ENCODE results near the gene GPR85.
A peak's percentile ranks its signal among the peaks of the same experiment; 100 is the strongest.
"Not testable (repeated sequence)": the region's sequence is repeated elsewhere in the genome, so short reads cannot be mapped to it uniquely, and the experiment has no call there.

The GPR85 gene

DNA sequence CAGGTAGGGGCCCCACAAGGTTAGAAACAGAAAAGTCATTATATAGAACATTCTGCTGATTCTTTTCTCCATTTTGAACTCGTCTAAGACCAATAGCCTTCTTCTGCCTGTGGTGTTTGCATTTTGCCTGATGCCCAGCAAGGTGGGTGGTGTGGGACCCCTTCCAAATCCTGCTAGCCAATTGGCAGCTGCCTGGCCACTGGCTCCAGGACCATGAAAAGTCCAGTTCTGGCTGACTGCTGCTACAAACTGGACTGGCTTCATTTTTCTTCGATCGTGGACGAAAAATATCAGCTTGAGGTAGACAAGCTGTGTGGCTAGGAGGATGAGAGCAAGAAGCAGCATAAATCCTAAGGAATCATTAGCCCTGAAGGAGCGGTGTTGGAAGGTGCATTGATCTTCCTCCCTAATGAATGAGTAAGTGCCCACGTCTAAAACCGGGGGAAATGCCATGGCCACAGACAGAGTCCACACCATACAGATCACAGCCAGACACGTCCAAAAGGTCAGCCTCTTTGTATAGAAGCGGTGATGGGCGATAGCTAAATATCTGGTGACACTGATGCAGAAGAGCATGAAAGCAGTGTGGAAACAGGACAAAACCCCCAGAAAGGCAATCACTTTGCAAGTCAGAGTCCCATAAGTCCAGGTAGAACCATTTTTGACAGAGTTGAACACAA, 2.7 kb downstream of the GPR85 start:
- DNase-seq (ENCODE audit: low spot score), result no peak

DNA sequence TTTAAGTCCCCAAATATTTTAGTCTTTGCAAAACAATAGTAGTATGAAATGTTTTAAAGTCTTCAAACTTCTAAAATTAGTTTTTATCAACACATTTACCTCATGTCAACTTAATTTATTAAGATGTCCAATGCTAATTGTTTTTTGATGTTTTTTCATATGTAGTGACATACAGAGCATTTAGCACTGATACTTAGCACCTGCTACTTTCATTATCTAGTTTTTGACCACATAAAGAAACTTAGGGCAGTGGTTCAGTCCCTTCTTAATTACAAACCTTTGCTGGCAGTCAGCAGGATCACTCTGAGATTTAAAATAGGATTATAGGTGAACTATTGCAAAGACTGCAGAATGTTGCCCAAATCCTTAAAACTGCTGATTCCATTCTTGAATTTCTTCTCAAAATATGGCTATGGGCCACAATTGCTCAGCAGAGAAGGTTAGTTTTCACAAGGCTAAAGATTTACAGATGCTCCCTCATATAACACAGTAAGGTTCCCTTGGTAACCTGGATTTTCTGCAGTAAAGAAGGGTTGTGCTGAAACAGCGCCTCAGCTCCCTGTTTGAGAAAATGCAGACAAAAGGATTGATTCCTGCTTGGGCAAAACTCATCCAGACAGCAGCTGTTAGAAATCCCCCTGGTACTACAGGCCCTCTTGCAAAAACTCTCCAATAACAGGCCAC, 3.4 kb downstream of the GPR85 start:
- DNase-seq (ENCODE audit: low spot score), result no peak

DNA sequence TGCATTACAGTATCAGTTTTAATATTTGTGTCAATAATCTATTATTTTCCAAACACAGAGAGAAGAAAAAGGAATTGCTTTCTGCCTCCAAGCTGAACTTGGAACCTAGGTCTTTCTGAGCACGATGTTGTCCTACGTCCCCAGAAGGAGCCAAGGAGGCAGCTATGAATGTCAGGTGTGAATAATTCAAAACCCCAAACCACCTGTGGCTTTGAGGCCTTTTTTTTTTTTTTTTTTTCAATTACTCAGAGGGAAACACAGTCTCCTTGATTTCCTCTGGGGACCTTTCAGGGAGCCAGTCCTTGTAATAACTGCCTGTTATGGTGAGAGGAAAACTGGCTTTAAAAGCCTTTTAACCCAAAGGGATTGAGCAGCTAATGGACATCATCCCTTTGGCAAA, 8.3 kb downstream of the GPR85 start:
- no peak for DNase-seq (ENCODE audit: low spot score)

DNA sequence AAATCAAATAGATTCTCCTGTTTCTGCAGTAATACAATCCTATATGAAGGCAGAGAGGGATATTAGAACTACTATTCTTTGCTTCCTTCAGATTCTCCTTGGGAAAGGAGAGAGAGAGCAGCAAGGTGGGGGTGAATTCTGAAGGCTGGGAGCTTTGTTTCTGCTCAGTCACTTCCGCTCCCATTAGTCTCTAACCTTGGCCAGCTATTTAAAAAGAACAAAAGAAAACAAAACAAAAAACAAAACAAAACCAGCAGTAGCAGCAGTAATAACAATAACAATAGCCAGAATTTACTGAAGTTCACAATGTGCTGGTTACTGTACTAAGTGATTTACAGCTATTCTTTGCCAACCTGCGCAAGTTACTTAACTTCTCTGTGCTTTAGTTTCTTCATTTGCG, 9.9 kb downstream of the GPR85 start:
- DNase-seq (ENCODE audit: low spot score), result no peak

DNA sequence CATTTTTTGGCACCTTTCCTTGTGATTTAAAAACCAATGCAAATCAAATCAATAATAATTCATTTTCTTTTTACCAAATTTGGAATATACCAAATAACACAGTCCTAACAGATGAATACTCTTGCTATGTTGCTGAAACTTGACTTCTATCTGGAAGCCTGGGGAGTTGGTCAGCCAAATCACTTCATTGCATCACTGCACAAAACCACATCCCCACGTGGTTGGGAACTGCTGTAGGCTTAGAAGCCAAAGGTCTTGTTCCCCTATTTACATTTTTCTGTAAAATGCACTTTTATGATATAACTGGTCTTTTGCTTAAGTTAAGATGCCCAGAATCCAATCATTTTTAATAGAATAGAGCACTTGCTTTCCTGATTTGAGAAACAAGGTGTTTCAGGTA, 15.2 kb downstream of the GPR85 start:
- DNase-seq (ENCODE audit: low spot score), result peak; percentile 32

DNA sequence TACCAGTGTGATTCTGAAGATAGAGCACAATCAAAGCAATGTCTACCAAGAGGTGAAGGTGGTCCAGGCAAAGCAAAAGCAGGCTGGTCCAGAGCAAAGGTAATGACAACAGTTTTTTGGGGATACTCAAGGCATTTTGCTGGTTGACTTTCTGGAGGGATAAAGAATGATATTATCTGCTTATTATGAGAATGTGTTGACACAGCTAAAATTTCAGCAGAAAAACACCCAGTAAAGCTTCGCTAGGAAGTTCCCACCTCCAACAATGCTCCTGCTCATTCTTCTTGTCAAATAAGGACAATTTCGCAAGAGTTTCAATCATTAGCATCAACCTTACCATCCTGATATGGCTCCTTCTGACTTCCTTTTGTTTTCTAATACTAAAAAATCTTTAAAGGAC, 24.1 kb downstream of the GPR85 start:
- DNase-seq (ENCODE audit: low spot score), result no peak

DNA sequence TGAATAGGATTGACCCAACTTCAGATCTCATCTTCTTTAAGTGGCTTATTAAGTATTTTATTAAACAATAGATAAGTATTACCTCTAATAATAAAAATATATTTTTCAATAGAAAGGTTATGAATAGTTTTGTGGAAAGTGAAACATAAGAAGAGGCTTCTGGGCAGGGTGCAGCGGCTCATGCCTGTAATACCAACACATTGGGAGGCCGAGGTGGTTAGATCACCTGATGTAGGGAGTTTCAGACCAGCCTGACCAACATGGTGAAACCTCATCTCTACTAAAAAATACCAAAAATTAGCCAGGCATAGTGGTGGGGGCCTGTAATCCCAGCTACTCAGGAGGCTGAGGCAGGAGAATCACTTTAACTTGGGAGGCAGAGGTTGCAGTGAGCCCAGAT, 26.5 kb downstream of the GPR85 start:
- no peak for DNase-seq (ENCODE audit: low spot score)

DNA sequence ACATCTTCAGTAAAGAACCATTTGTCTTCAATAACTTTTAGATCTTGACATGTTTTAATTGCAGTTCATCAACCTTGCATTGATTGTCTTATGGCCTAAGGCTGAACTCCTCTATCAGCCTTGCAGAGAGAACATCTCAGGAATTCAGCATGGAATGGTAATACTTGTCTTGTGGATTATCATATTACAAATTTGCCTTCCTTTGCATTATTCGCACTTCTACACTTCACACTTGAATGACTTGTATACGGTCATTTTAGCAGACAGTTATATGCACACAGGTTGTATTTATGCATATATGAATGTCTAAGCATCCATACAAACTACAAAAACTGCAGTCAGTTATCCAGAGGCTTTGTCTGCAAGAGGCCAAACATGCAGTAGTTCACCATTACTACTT, 31.7 kb downstream of the GPR85 start:
- DNase-seq (ENCODE audit: low spot score), result no peak

DNA sequence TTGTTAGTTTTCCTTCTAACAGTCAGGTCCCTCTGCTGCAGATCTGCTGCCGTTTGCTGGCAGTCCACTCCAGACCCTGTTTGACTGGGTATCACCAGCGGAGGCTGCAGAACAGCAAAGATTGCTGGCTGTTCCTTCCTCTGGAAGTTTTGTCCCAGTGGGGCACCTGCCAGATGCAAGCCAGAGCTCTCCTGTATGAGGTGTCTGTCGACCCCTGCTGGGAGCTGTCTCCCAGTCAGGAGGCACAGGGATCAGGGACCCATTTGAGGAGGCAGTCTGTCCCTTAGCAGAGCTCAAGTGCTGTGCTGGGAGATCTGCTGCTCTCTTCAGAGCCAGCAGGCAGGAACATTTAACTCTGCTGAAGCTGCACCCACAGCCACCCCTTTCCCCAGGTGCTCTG, 32.4 kb downstream of the GPR85 start:
- DNase-seq (ENCODE audit: low spot score), result not testable (repeated sequence)

DNA sequence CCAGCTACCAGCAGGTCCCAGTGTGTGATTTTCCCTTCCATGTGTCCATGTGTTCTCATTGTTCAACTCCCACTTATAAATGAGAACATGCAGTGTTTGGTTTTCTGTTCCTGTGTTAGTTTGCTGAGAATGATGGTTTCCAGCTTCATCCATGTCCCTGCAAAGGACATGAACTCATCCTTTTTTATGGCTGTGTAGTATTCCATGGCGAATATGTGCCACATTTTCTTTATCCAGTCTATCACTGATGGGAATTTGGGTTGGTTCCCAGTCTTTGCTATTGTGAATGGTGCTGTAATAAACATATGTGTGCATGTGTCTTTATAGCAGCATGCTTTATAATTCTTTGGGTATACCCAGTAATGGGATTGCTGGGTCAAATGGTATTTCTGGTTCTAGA, 37.4 kb downstream of the GPR85 start:
- DNase-seq (ENCODE audit: low spot score), result not testable (repeated sequence)

DNA sequence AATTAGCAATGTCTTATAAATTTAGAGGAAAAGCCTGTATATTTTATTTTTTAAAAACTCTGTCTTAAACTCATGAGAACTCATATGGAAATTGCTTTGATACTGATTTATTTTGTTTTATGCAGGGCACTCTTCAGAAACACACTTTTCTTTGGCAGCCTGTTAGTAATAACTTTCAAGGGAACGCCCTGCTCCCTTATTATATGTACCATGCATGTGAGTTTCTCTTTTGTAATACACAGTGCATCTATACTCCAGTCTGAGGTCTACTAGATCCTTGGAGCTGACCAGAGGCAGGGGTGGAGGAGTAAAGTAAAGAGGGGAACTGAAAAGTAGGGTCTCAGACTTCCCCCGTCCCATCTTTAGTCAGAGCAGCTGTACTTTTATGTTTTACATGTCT, 40.2 kb downstream of the GPR85 start:
- no peak for DNase-seq (ENCODE audit: low spot score)

DNA sequence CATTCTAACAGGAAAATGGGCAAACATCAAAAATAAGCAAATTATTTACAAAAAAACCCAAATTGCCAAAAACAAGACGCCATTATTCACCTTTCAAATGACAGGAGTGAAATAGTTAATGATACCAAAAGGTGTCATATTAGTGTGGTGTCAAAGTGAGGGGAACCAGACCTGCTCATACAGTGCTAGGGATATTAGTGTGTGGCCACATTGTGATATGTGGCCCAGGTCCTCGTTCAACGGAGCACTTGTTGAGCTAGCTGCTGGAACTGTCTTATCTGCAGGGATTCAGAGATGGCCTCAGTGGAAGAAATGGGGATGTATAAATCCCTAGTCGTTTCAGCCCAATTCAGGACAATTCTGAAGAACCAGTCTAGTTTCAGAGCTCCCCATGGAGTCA, 41.2 kb downstream of the GPR85 start:
- DNase-seq (ENCODE audit: low spot score), result no peak

DNA sequence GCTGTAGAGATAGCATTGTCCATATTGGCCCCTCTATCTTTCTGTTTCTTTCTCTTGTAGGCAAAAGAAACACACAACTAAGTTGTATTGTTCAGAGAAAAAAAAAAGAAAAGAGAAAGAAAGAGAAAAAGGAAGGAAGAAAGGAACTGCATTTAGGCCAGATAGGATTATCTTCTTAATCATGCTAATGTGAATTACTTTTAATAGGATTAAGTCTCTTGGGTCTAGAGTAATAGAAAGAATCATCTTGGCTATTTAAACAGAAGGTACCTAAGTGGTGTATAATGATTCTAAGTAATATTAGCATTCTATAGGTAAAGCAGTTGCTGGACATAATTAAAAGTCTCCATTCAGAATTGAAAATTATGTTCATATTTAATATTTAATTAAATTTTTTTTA, 42.2 kb downstream of the GPR85 start:
- no peak for DNase-seq (ENCODE audit: low spot score)

DNA sequence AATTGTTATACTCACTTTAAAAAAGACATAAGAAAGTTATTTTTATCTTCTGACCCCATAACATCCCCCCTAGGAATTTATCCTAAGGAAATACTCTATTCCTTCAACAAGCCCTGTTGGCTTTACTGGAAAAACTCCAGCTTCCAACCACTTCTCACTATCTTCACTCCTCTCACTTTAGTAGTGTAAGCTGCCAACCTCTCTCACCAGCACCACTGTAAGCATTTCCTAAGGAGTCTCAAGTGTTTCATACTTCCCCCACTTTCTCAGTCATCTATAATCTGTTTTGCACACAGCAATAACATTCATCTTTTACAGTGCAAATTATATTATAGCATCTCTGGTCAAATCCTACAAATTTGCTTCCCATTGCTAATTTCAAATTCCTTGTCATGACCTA, 45.8 kb downstream of the GPR85 start:
- DNase-seq (ENCODE audit: low spot score), result no peak

DNA sequence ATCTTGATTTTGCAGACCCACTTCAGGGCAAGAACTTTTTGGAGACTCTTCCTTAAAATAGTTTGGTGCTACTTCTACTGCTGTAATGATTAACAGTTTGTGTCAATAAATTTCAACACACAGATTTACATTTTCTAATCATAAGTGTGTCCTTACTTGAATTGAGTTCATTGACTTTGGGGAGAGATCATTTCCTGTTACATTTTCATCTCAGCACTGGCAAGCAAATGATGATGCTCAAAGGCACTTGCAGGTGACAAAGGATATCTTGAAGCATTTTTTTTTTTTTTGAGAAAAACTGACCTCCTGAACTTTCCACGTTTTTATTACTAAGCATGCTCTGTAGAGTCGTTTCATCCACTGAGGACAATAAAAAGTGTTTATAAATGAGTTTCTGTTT, 52.7 kb downstream of the GPR85 start:
- DNase-seq (ENCODE audit: low spot score), result no peak

Data from kidney tubule cell (primary cell).